ENCODE results near the gene KIF26A. TPM values are rescaled to one million over a fixed set of nuclear protein-coding genes. Genes with fewer than 3 reads are reported as not detected.

The KIF26A gene
- total RNA-seq, 1 donor from 2014 or later: 6.3 TPM

DNA sequence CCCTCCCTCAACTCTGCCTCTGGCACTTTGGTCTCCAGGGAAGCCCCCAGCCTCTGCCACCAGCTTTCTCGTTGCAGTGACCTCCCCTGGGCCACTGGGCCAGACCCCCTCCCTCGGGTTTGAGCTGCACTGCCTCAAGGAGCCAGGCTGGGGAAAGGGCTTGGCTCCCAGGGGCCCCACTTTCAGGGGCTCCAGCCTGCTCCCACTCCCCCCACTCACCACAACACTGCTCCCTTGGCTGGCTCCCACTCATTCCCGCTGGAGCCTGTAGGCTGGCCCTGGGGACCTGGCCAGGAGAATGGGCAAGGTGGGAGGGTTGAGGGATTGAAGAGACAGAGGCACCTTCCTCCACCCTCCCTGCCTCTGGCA lies 19.3 kb upstream of the KIF26A start:
- Histone ChIP-seq H3K27me3 (ENCODE audit: control insufficient read depth in 3 of 3, insufficient read depth in 3 of 3, low read length in 3 of 3) (peaks cover 41 to 67% (median 58%) of the 10 kb centered on the region in 3 donors), H3K9me3 (ENCODE audit: control insufficient read depth in 3 of 3, low read length in 3 of 3) (peaks cover 0 to 2% (median 0%) of the 10 kb centered on the region in 3 donors), H3K27ac (ENCODE audit: low read depth, low read length) (no peak overlapping the region), H3K4me1 (ENCODE audit: control insufficient read depth in 3 of 3, insufficient read depth in 3 of 3, low read length in 3 of 3) (peaks cover 0 to 4% (median 0%) of the 10 kb centered on the region in 3 donors), H3K36me3 (ENCODE audit: control insufficient read depth in 3 of 3, insufficient read depth in 3 of 3, low read length in 3 of 3) (no peaks in the 10 kb centered on the region), H3K4me3 (ENCODE audit: low read length in 3 of 3) (no peak overlapping the region), H3K9ac (ENCODE audit: low read depth in 1 of 3, low read length in 3 of 3) (no peak overlapping the region)

DNA sequence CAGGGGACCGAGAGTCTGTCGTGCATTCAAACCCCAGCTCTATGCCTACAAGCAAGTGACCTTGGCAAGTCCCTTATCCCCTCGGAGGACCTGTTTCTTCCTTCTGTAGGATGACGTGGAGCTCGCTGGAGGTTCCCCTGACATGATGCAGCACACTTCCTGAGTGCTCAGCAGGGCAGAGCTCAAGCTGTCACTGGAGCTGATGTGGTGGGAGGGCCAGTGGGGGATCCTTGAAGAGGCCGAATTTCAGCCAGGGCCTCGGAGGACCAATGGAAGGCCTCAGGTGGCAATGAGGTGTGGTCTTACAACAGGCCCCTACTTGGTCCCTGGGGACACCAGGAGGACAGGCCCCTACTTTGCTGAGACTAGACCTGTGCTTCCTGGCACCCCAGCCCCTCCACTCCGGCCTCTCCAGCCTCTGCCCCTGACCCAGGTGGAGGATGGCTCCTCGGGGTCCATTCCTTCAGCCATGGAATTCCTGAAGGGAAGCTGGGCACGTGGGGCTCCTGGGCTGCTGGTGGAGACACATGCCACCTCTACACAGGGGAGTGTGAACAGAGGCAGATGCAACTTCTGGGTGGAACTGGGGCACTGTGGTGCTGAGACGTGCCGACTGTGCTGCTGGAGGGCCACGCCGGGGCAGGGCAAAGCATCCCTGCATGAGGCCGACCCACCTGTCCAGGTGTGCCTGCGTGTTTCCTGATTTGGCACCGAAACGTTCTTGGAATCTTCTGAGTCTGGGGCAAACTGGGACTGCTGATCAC lies 18.7 kb upstream of the KIF26A start:
- H3K36me3 ChIP-seq (ENCODE audit: control insufficient read depth in 3 of 3, insufficient read depth in 3 of 3, low read length in 3 of 3): no peaks in the 10 kb centered on the region
- no peak overlapping the region for H3K9ac ChIP-seq (ENCODE audit: low read depth in 1 of 3, low read length in 3 of 3)
- peaks cover 0 to 4% (median 0%) of the 10 kb centered on the region in 3 donors for H3K4me1 ChIP-seq (ENCODE audit: control insufficient read depth in 3 of 3, insufficient read depth in 3 of 3, low read length in 3 of 3)
- no peak overlapping the region for H3K27ac ChIP-seq (ENCODE audit: low read depth, low read length)
- peaks cover 0 to 2% (median 0%) of the 10 kb centered on the region in 3 donors for H3K9me3 ChIP-seq (ENCODE audit: control insufficient read depth in 3 of 3, low read length in 3 of 3)
- no peak overlapping the region for H3K4me3 ChIP-seq (ENCODE audit: low read length in 3 of 3)
- H3K27me3 ChIP-seq (ENCODE audit: control insufficient read depth in 3 of 3, insufficient read depth in 3 of 3, low read length in 3 of 3): peaks cover 41 to 61% (median 54%) of the 10 kb centered on the region in 3 donors

- Histone ChIP-seq H3K27ac (ENCODE audit: low read depth, low read length) (no peak overlapping the region), H3K4me3 (ENCODE audit: low read length in 3 of 3) (no peak overlapping the region), H3K36me3 (ENCODE audit: control insufficient read depth in 3 of 3, insufficient read depth in 3 of 3, low read length in 3 of 3) (no peaks in the 10 kb centered on the region), H3K4me1 (ENCODE audit: control insufficient read depth in 3 of 3, insufficient read depth in 3 of 3, low read length in 3 of 3) (peaks cover 0 to 4% (median 0%) of the 10 kb centered on the region in 3 donors), H3K9ac (ENCODE audit: low read depth in 1 of 3, low read length in 3 of 3) (no peak overlapping the region), H3K27me3 (ENCODE audit: control insufficient read depth in 3 of 3, insufficient read depth in 3 of 3, low read length in 3 of 3) (peaks cover 41 to 55% (median 48%) of the 10 kb centered on the region in 3 donors), H3K9me3 (ENCODE audit: control insufficient read depth in 3 of 3, low read length in 3 of 3) (peaks cover 0 to 7% (median 4%) of the 10 kb centered on the region in 3 donors)
Measured at GRCh38 chr14:104120281-104120741, 18.1 kb upstream of the KIF26A start.

DNA sequence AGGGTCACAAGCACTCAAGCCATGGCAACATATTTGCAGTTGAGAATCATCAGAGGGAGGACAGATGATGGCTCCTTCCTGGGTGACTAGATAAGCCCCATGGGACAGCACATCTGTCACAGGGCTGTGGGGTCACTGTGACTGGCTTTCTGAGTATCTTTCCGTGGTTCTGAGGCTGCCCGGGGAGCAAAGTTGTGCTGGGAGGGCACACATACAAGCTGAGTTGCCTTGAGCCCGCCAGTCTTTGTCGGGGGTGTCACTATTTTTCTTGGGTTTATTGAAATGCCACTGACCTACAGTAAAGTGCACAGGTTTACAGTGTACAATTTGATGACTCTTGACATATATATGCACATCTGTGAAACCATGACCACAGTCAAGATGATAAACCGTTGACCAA lies 17.2 kb upstream of the KIF26A start:
- Histone ChIP-seq H3K27me3 (ENCODE audit: control insufficient read depth in 3 of 3, insufficient read depth in 3 of 3, low read length in 3 of 3) (peaks cover 34 to 49% (median 42%) of the 10 kb centered on the region in 3 donors), H3K27ac (ENCODE audit: low read depth, low read length) (no peak overlapping the region), H3K4me1 (ENCODE audit: control insufficient read depth in 3 of 3, insufficient read depth in 3 of 3, low read length in 3 of 3) (peaks cover 0 to 3% (median 0%) of the 10 kb centered on the region in 3 donors), H3K9me3 (ENCODE audit: control insufficient read depth in 3 of 3, low read length in 3 of 3) (peaks cover 0 to 7% (median 4%) of the 10 kb centered on the region in 3 donors), H3K4me3 (ENCODE audit: low read length in 3 of 3) (no peak overlapping the region), H3K9ac (ENCODE audit: low read depth in 1 of 3, low read length in 3 of 3) (no peak overlapping the region), H3K36me3 (ENCODE audit: control insufficient read depth in 3 of 3, insufficient read depth in 3 of 3, low read length in 3 of 3) (no peaks in the 10 kb centered on the region)

DNA sequence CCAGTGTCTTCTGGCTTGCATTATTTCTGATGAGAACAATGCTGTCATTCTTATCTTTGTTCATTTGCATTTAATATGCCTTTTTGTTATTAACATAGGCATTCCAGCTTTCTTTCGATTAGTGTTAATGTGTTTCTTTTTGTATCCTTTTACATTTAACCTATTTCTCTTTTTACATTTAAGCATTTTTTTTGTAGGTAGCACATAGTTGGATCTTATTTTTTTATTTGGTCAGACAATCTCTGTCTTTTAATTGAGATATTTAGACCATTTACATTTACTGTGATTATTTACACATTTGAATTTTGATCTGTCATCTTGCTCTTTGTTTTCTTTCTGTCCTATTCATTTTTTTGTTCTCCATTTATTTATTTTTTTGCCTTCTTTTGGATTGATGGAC lies 14.5 kb upstream of the KIF26A start:
- Histone ChIP-seq H3K9ac (ENCODE audit: low read depth in 1 of 3, low read length in 3 of 3) (no peak overlapping the region), H3K9me3 (ENCODE audit: control insufficient read depth in 3 of 3, low read length in 3 of 3) (peaks cover 0 to 17% (median 4%) of the 10 kb centered on the region in 3 donors), H3K4me3 (ENCODE audit: low read length in 3 of 3) (no peak overlapping the region), H3K27me3 (ENCODE audit: control insufficient read depth in 3 of 3, insufficient read depth in 3 of 3, low read length in 3 of 3) (peaks cover 15 to 23% (median 16%) of the 10 kb centered on the region in 3 donors), H3K27ac (ENCODE audit: low read depth, low read length) (no peak overlapping the region), H3K4me1 (ENCODE audit: control insufficient read depth in 3 of 3, insufficient read depth in 3 of 3, low read length in 3 of 3) (no peaks in the 10 kb centered on the region), H3K36me3 (ENCODE audit: control insufficient read depth in 3 of 3, insufficient read depth in 3 of 3, low read length in 3 of 3) (no peaks in the 10 kb centered on the region)

DNA sequence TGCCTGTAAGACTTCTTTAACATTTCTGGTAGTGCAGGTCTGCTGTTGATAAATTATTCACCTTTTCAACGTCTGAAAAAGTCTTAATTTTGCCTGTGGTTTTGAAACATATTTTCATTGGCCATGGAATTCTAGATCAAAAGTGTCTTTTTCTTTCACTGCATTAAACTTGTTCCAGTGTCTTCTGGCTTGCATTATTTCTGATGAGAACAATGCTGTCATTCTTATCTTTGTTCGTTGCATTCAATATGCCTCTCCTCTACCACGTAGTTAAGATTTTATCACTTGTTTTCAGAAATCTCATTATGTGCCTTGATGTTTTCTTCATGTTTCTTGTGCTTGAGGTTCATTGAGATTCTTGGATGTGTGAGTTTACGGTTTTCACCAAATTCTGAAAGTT lies 13.4 kb upstream of the KIF26A start:
- Histone ChIP-seq H3K27ac (ENCODE audit: low read depth, low read length) (no peak overlapping the region), H3K9ac (ENCODE audit: low read depth in 1 of 3, low read length in 3 of 3) (no peak overlapping the region), H3K4me1 (ENCODE audit: control insufficient read depth in 3 of 3, insufficient read depth in 3 of 3, low read length in 3 of 3) (no peaks in the 10 kb centered on the region), H3K36me3 (ENCODE audit: control insufficient read depth in 3 of 3, insufficient read depth in 3 of 3, low read length in 3 of 3) (no peaks in the 10 kb centered on the region), H3K9me3 (ENCODE audit: control insufficient read depth in 3 of 3, low read length in 3 of 3) (peaks cover 0 to 25% (median 4%) of the 10 kb centered on the region in 3 donors), H3K27me3 (ENCODE audit: control insufficient read depth in 3 of 3, insufficient read depth in 3 of 3, low read length in 3 of 3) (peaks cover 3 to 11% (median 8%) of the 10 kb centered on the region in 3 donors), H3K4me3 (ENCODE audit: low read length in 3 of 3) (no peak overlapping the region)

GRCh38 chr14:104126753-104127152 lies 11.6 kb upstream of the KIF26A start:
- Histone ChIP-seq H3K36me3 (ENCODE audit: control insufficient read depth in 3 of 3, insufficient read depth in 3 of 3, low read length in 3 of 3) (no peaks in the 10 kb centered on the region), H3K27ac (ENCODE audit: low read depth, low read length) (no peak overlapping the region), H3K27me3 (ENCODE audit: control insufficient read depth in 3 of 3, insufficient read depth in 3 of 3, low read length in 3 of 3) (peaks cover 2 to 10% (median 8%) of the 10 kb centered on the region in 3 donors), H3K4me1 (ENCODE audit: control insufficient read depth in 3 of 3, insufficient read depth in 3 of 3, low read length in 3 of 3) (no peaks in the 10 kb centered on the region), H3K9ac (ENCODE audit: low read depth in 1 of 3, low read length in 3 of 3) (no peak overlapping the region), H3K9me3 (ENCODE audit: control insufficient read depth in 3 of 3, low read length in 3 of 3) (peaks cover 0 to 26% (median 4%) of the 10 kb centered on the region in 3 donors), H3K4me3 (ENCODE audit: low read length in 3 of 3) (no peak overlapping the region)

DNA sequence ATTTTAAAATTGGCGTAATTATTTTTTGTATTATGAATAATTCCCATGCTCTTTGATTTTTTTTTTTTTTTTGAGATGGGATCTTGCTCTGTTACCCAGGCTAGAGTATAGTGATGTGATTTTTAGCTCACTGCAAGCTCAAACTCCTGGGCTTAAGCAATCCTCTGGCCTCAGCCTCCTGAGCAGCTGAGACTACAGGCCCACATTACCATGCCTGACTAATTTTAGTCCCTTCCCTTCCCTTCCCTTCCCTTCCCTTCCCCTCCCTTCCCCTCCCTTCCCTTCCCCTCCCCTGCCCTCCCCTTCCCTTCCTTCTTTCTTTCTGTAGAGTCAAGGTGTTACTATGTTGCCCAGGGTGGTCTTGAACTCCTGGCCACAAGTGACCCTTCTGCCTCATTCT lies 9.4 kb upstream of the KIF26A start:
- no peak overlapping the region for H3K4me3 ChIP-seq (ENCODE audit: low read length in 3 of 3)

GRCh38 chr14:104129556-104129955 lies 8.8 kb upstream of the KIF26A start:
- H3K4me1 ChIP-seq (ENCODE audit: control insufficient read depth in 3 of 3, insufficient read depth in 3 of 3, low read length in 3 of 3): no peaks in the 10 kb centered on the region
- no peak overlapping the region for H3K27ac ChIP-seq (ENCODE audit: low read depth, low read length)
- peaks cover 17 to 30% (median 25%) of the 10 kb centered on the region in 3 donors for H3K27me3 ChIP-seq (ENCODE audit: control insufficient read depth in 3 of 3, insufficient read depth in 3 of 3, low read length in 3 of 3)
- H3K9me3 ChIP-seq (ENCODE audit: control insufficient read depth in 3 of 3, low read length in 3 of 3): peaks cover 0 to 24% (median 4%) of the 10 kb centered on the region in 3 donors
- H3K9ac ChIP-seq (ENCODE audit: low read depth in 1 of 3, low read length in 3 of 3): no peak overlapping the region
- no peaks in the 10 kb centered on the region for H3K36me3 ChIP-seq (ENCODE audit: control insufficient read depth in 3 of 3, insufficient read depth in 3 of 3, low read length in 3 of 3)
- no peak overlapping the region for H3K4me3 ChIP-seq (ENCODE audit: low read length in 3 of 3)

More for the DNA sequence above, 9.4 kb upstream of the KIF26A start:
- Histone ChIP-seq H3K27ac (ENCODE audit: low read depth, low read length) (no peak overlapping the region), H3K9me3 (ENCODE audit: control insufficient read depth in 3 of 3, low read length in 3 of 3) (peaks cover 0 to 24% (median 4%) of the 10 kb centered on the region in 3 donors), H3K9ac (ENCODE audit: low read depth in 1 of 3, low read length in 3 of 3) (no peak overlapping the region), H3K27me3 (ENCODE audit: control insufficient read depth in 3 of 3, insufficient read depth in 3 of 3, low read length in 3 of 3) (peaks cover 13 to 24% (median 20%) of the 10 kb centered on the region in 3 donors), H3K4me1 (ENCODE audit: control insufficient read depth in 3 of 3, insufficient read depth in 3 of 3, low read length in 3 of 3) (no peaks in the 10 kb centered on the region), H3K36me3 (ENCODE audit: control insufficient read depth in 3 of 3, insufficient read depth in 3 of 3, low read length in 3 of 3) (no peaks in the 10 kb centered on the region)

- peaks cover 29 to 42% (median 39%) of the 10 kb centered on the region in 3 donors for H3K27me3 ChIP-seq (ENCODE audit: control insufficient read depth in 3 of 3, insufficient read depth in 3 of 3, low read length in 3 of 3)
- H3K9me3 ChIP-seq (ENCODE audit: control insufficient read depth in 3 of 3, low read length in 3 of 3): peaks cover 0 to 19% (median 0%) of the 10 kb centered on the region in 3 donors
- no peak overlapping the region for H3K9ac ChIP-seq (ENCODE audit: low read depth in 1 of 3, low read length in 3 of 3)
Measured at GRCh38 chr14:104130974-104131651, 7.3 kb upstream of the KIF26A start.

More at GRCh38 chr14:104130974-104131651, 7.3 kb upstream of the KIF26A start:
- peaks cover 4 to 10% (median 4%) of the 10 kb centered on the region in 3 donors for H3K4me1 ChIP-seq (ENCODE audit: control insufficient read depth in 3 of 3, insufficient read depth in 3 of 3, low read length in 3 of 3)
- H3K36me3 ChIP-seq (ENCODE audit: control insufficient read depth in 3 of 3, insufficient read depth in 3 of 3, low read length in 3 of 3): no peaks in the 10 kb centered on the region
- H3K4me3 ChIP-seq (ENCODE audit: low read length in 3 of 3): no peak overlapping the region
- no peak overlapping the region for H3K27ac ChIP-seq (ENCODE audit: low read depth, low read length)
